Gastrocnemius medialis (tissue), 4 donors: ENCODE results near the gene DPYD. TPM values are rescaled to one million over a fixed set of nuclear protein-coding genes. Genes with fewer than 3 reads are reported as not detected.

Experiments used
- ATAC-seq, 2 donors: fragments of 150-250 bp; one replicate each; pipeline ENCODE4 v1.9.1; 2016
- DNase-seq, 2 donors: peaks; one replicate each; pipeline ENCODE4 v3.0.0-alpha.2; 2019
- H3K27ac ChIP-seq, 4 donors: fragments of 200-600 bp; sonication (generic); 1 replicate in 1 of 4; 2 replicates in 3 of 4; pipeline ENCODE4 v1.5.1; 2016 to 2018; ENCODE audit warnings: mild to moderate bottlenecking in 2 of 4, moderate library complexity in 1 of 4
- H3K27me3 ChIP-seq, 3 donors: fragments of 200-600 bp; sonication (generic) in 2 of 3; 1 replicate in 1 of 3; 2 replicates in 2 of 3; pipeline versions ENCODE4 v1.5.1 to v1.6.0; 2016 to 2019; ENCODE audit warnings: mild to moderate bottlenecking in 1 of 3, moderate library complexity in 1 of 3
- H3K36me3 ChIP-seq, 2 donors: fragments of 200-600 bp; sonication (generic) in 1 of 2; one replicate each; pipeline ENCODE4 v1.5.1; 2017 to 2018
- H3K4me1 ChIP-seq, 2 donors: fragments of 200-600 bp; sonication (generic) in 1 of 2; one replicate each; pipeline ENCODE4 v1.5.1; 2016 to 2017; ENCODE audit warnings: mild to moderate bottlenecking in 2 of 2
- H3K4me3 ChIP-seq, 4 donors: fragments of 200-600 bp; sonication (generic) in 3 of 4; 1 replicate in 1 of 4; 2 replicates in 3 of 4; pipeline ENCODE4 v1.5.1; 2016 to 2019; ENCODE audit warnings: mild to moderate bottlenecking in 2 of 4
- H3K9me3 ChIP-seq, 3 donors: fragments of 200-600 bp; sonication (generic) in 2 of 3; 1 replicate in 1 of 3; 2 replicates in 2 of 3; pipeline ENCODE4 v1.5.1; 2016 to 2019
- CTCF ChIP-seq, 5 experiments: fragments of 450-650 bp in 3 of 5; fragments of 200-600 bp in 2 of 5; sonication (generic) in 2 of 5; IDR thresholded peaks in 4 of 5; conservative IDR thresholded peaks in 1 of 5; 1 replicate in 4 of 5; 2 replicates in 1 of 5; pipeline ENCODE4 v1.5.1; 2016 to 2019; ENCODE audit warnings: antibody characterized with exemption in 5 of 5, mild to moderate bottlenecking in 3 of 5, moderate library complexity in 3 of 5
- POLR2A ChIP-seq, 2 donors: fragments of 450-650 bp; IDR thresholded peaks; one replicate each; pipeline ENCODE4 v1.6.1; 2017; ENCODE audit warnings: antibody characterized with exemption in 2 of 2, mild to moderate bottlenecking in 2 of 2, moderate library complexity in 2 of 2
- in situ Hi-C, 4 donors: fragments of 200-750 bp; cut with MboI; loops; one replicate each; pipeline versions ENCODE4 v1.15.0 to v1.8.0; 2017; ENCODE audit warnings: low sequenced_read_pairs in 4 of 4
- intact Hi-C: fragments of 100-400 bp; cut with DNase I; formaldehyde crosslinking; loops from one replicate; pipeline ENCODE4 v1.15.1; 2023; ENCODE audit warnings: low total_unique reads
- total RNA-seq, 4 donors: library from RNA; depleted of rRNA; stranded (reverse); fragments of >200 nt; gene quantifications; one replicate each; pipeline versions ENCODE4 v1.1.0 to v1.2.3, GENCODE V29; 2016

Gene DPYD
- total RNA-seq, 4 donors from 2014 or later = 4.6 to 13.9 (median 9.1) TPM

- no peaks in the 10 kb centered on the region for H3K9me3 ChIP-seq
- no peak overlapping the region for H3K4me3 ChIP-seq
- in situ Hi-C loops = no loop called here
- intact Hi-C loops = no loop called here
- peaks cover 0 to 4% of the 10 kb centered on the region in 2 donors for H3K36me3 ChIP-seq
- ATAC-seq = no peak
- DNase-seq = no peak
- H3K27ac ChIP-seq = peak overlapping the region; percentile 12 to 62 (median 52)
- H3K27me3 ChIP-seq = no peaks in the 10 kb centered on the region
- H3K4me1 ChIP-seq = peaks cover 0 to 24% of the 10 kb centered on the region in 2 donors
- no peak for TF ChIP-seq CTCF (IDR thresholded peaks at IDR 0.05 in 4 of 5, conservative IDR thresholded peaks at IDR 0.05 in 1 of 5)
- TF ChIP-seq POLR2A (IDR thresholded peaks at IDR 0.05) = no peak
These were observed 298.9 kb downstream of the DPYD start for GRCh38 chr1:97621955-97622354.

- in situ Hi-C loops = no loop called here
- intact Hi-C loops = no loop called here
- TF ChIP-seq CTCF (IDR thresholded peaks at IDR 0.05 in 4 of 5, conservative IDR thresholded peaks at IDR 0.05 in 1 of 5) (no peak), POLR2A (IDR thresholded peaks at IDR 0.05) (no peak)
- ATAC-seq = no peak
- Histone ChIP-seq H3K4me3 (no peak overlapping the region), H3K9me3 (no peaks in the 10 kb centered on the region), H3K4me1 (peaks cover 0 to 24% of the 10 kb centered on the region in 2 donors), H3K27ac (no peak overlapping the region), H3K36me3 (peaks cover 0 to 4% of the 10 kb centered on the region in 2 donors), H3K27me3 (no peaks in the 10 kb centered on the region)
- no peak for DNase-seq
These were observed 301.1 kb downstream of the DPYD start for GRCh38 chr1:97619706-97620105.

- H3K4me1 ChIP-seq = no peaks in the 10 kb centered on the region
- intact Hi-C loops (no loop called here), in situ Hi-C loops (no loop called here)
- no peak overlapping the region for H3K4me3 ChIP-seq
- DNase-seq (no peak), ATAC-seq (no peak)
- TF ChIP-seq POLR2A (IDR thresholded peaks at IDR 0.05) (no peak), CTCF (IDR thresholded peaks at IDR 0.05 in 4 of 5, conservative IDR thresholded peaks at IDR 0.05 in 1 of 5) (no peak)
- H3K27me3 ChIP-seq = no peaks in the 10 kb centered on the region
- H3K36me3 ChIP-seq = no peaks in the 10 kb centered on the region
- H3K9me3 ChIP-seq = no peaks in the 10 kb centered on the region
- H3K27ac ChIP-seq = no peak overlapping the region
These were observed 310.1 kb downstream of the DPYD start for GRCh38 chr1:97610748-97611147.

- no peaks in the 10 kb centered on the region for H3K27me3 ChIP-seq
- H3K4me1 ChIP-seq = no peaks in the 10 kb centered on the region
- H3K27ac ChIP-seq = no peak overlapping the region
- no peak overlapping the region for H3K4me3 ChIP-seq
- H3K36me3 ChIP-seq = no peaks in the 10 kb centered on the region
- DNase-seq = no peak
- no peaks in the 10 kb centered on the region for H3K9me3 ChIP-seq
- intact Hi-C loops (no loop called here), in situ Hi-C loops (no loop called here)
- TF ChIP-seq POLR2A (IDR thresholded peaks at IDR 0.05) = no peak
- TF ChIP-seq CTCF (IDR thresholded peaks at IDR 0.05 in 4 of 5, conservative IDR thresholded peaks at IDR 0.05 in 1 of 5) = no peak
- no peak for ATAC-seq
These were observed 310.7 kb downstream of the DPYD start for GRCh38 chr1:97610102-97610501.

- Histone ChIP-seq H3K36me3 (no peaks in the 10 kb centered on the region), H3K27ac (no peak overlapping the region), H3K9me3 (no peaks in the 10 kb centered on the region), H3K4me1 (no peaks in the 10 kb centered on the region), H3K4me3 (no peak overlapping the region), H3K27me3 (no peaks in the 10 kb centered on the region)
- in situ Hi-C loops = no loop called here
- no peak for ATAC-seq
- TF ChIP-seq CTCF (IDR thresholded peaks at IDR 0.05 in 4 of 5, conservative IDR thresholded peaks at IDR 0.05 in 1 of 5) (no peak), POLR2A (IDR thresholded peaks at IDR 0.05) (no peak)
- intact Hi-C loops = no loop called here
- no peak for DNase-seq
These were observed 312.6 kb downstream of the DPYD start for GRCh38 chr1:97608272-97608671.
